K562 (cell line): ENCODE results near the gene IPO11. TPM values are rescaled to one million over a fixed set of nuclear protein-coding genes. Genes with fewer than 3 reads are reported as not detected.

Experiments used
- ATF2 ChIP-seq: sonication (generic); formaldehyde crosslinking; IDR thresholded peaks from 2 replicates; pipeline ENCODE4 v1.8.1; 2022; ENCODE audit warnings: missing genetic modification reagents
- CTCF ChIP-seq, 3 experiments: IDR thresholded peaks in 2 of 3; conservative IDR thresholded peaks in 1 of 3; 2 replicates each; pipeline ENCODE4 v1.5.1; 2011 to 2012; ENCODE audit warnings: low read length in 3 of 3, mild to moderate bottlenecking in 3 of 3, control low read depth in 2 of 3, improper control_type of control experiment in 1 of 3, inconsistent platforms in 1 of 3, low read depth in 1 of 3, mixed read lengths in 1 of 3, moderate library complexity in 1 of 3; ENCODE audit not compliant: insufficient read depth in 2 of 3
- ELF4 ChIP-seq: fragments of 450-650 bp; formaldehyde crosslinking; IDR thresholded peaks from 2 replicates; pipeline ENCODE4 v1.4.0; 2022; ENCODE audit warnings: missing genetic modification characterization
- ERF ChIP-seq: fragments of 450-650 bp; formaldehyde crosslinking; IDR thresholded peaks from 2 replicates; pipeline ENCODE4 v1.4.0; 2020; ENCODE audit warnings: mild to moderate bottlenecking, mixed read lengths
- ETV5 ChIP-seq: sonication (generic); formaldehyde crosslinking; IDR thresholded peaks from 2 replicates; pipeline ENCODE4 v1.4.0; 2020; ENCODE audit warnings: low read depth, mild to moderate bottlenecking, missing genetic modification reagents
- FOXA3 ChIP-seq, 2 experiments: fragments of 450-650 bp in 1 of 2; sonication (generic) in 1 of 2; formaldehyde crosslinking; IDR thresholded peaks in 1 of 2; conservative IDR thresholded peaks in 1 of 2; 2 replicates each; pipeline versions ENCODE4 v1.4.0 to v1.8.0; 2020 to 2022; ENCODE audit warnings: mild to moderate bottlenecking in 2 of 2, missing genetic modification reagents in 1 of 2
- HCFC1 ChIP-seq: IDR thresholded peaks from 2 replicates; pipeline ENCODE4 v1.6.1; 2012; ENCODE audit warnings: low read depth, low read length, improper control_type of control experiment
- HMG20A ChIP-seq: fragments of 450-650 bp; formaldehyde crosslinking; conservative IDR thresholded peaks from 2 replicates; pipeline ENCODE4 v1.4.0; 2020; ENCODE audit warnings: mild to moderate bottlenecking, mixed read lengths
- MXI1 ChIP-seq: IDR thresholded peaks from 2 replicates; pipeline ENCODE4 v1.6.1; 2011; ENCODE audit warnings: low read depth, mild to moderate bottlenecking, improper control_type of control experiment, low read length
- NBN ChIP-seq: fragments of 450-650 bp; IDR thresholded peaks from 2 replicates; pipeline ENCODE4 v1.6.1; 2016; ENCODE audit warnings: low read depth, mild to moderate bottlenecking
- NRF1 ChIP-seq, 2 experiments: fragments of 450-650 bp; IDR thresholded peaks in 1 of 2; conservative IDR thresholded peaks in 1 of 2; 2 replicates each; pipeline ENCODE4 v1.6.1; 2014; ENCODE audit warnings: mild to moderate bottlenecking in 2 of 2
- RBM39 ChIP-seq: fragments of 200-400 bp; formaldehyde crosslinking; optimal IDR thresholded peaks from 2 replicates; pipeline ENCODE3; 2018; ENCODE audit warnings: low read depth, low read length
- RHOXF2B ChIP-seq: fragments of 250-450 bp; sonication (Bioruptor Pico); conservative IDR thresholded peaks from 2 replicates; pipeline ENCODE4 v1.5.1; 2021
- SMARCA5 ChIP-seq: fragments of 450-650 bp; IDR thresholded peaks from 2 replicates; pipeline ENCODE4 v1.6.1; 2016
- SPI1 ChIP-seq: IDR thresholded peaks from 2 replicates; pipeline ENCODE4 v1.6.1; 2011; ENCODE audit warnings: low read depth, low read length, control low read depth, borderline replicate concordance
- TEAD2 ChIP-seq: fragments of 450-650 bp; IDR thresholded peaks from 2 replicates; pipeline ENCODE4 v1.6.1; 2016; ENCODE audit warnings: missing genetic modification characterization, control low read depth, missing compliant biosample characterization
- ZNF324 ChIP-seq: fragments of 250-450 bp; sonication (Bioruptor Pico); IDR thresholded peaks from 2 replicates; pipeline ENCODE4 v1.4.0; 2020; ENCODE audit warnings: mild to moderate bottlenecking
- ZNF354B ChIP-seq: fragments of 250-450 bp; sonication (Bioruptor Pico); IDR thresholded peaks from 2 replicates; pipeline ENCODE4 v1.4.0; 2020
- ZNF384 ChIP-seq: IDR thresholded peaks from 2 replicates; pipeline ENCODE4 v1.6.1; 2012; ENCODE audit warnings: low read depth, low read length, improper control_type of control experiment
- ZNF592 ChIP-seq: fragments of 450-650 bp; IDR thresholded peaks from 2 replicates; pipeline ENCODE4 v1.6.1; 2017; ENCODE audit warnings: antibody characterized with exemption, mild to moderate bottlenecking
- polyA plus RNA-seq, 8 experiments: library from polyadenylated mRNA; depleted of rRNA in 4 of 8; stranded (reverse) in 5 of 8; unstranded in 3 of 8; fragments of >200 nt; fragmentation: Nextera tagmentation in 2 of 8; fragmentation: Illumina TruSeq in 1 of 8; extraction: Ambion mirVana in 2 of 8; extraction: Trizol in 1 of 8; gene quantifications; 2 replicates each; pipeline versions ENCODE4 v1.2.1 to v1.2.3, GENCODE V29; 2011 to 2014; ENCODE audit warnings: inconsistent platforms in 1 of 8, missing spikeins in 1 of 8
- total RNA-seq, 7 experiments: library from RNA; depleted of rRNA in 6 of 7; stranded (reverse); fragments of >200 nt in 6 of 7; fragmentation: Illumina TruSeq in 2 of 7; extraction: Trizol in 2 of 7; gene quantifications; 2 replicates each; pipeline versions ENCODE4 v1.2.1 to v1.2.3, GENCODE V29; 2011 to 2021; ENCODE audit warnings: low replicate concordance in 1 of 7

The IPO11 gene
- total and polyA plus RNA-seq, 9 of the 15 experiments (the other 6 are each of a cell fraction or from before 2014, with no cell fraction given), result 38.7 to 96.0 (median 70.9) TPM

- TF ChIP-seq CTCF (IDR thresholded peaks at IDR 0.05 in 2 of 3, conservative IDR thresholded peaks at IDR 0.05 in 1 of 3; ENCODE audit: insufficient read depth in 2 of 3, low read depth in 1 of 3, low read length in 3 of 3) (no peak), ATF2 (CRISPR knock-in tag) (no peak), SPI1 (no peak), NRF1 (conservative IDR thresholded peaks at IDR 0.05 in 1 of 2, IDR thresholded peaks at IDR 0.05 in 1 of 2) (no peak), NBN (0 out of 2 replicates have a peak, but pooled peaks have one; percentile 22), RHOXF2B (CRISPR knock-in tag) (no peak), ETV5 (CRISPR knock-in tag) (no peak), HMG20A (CRISPR knock-in tag) (no peak), HCFC1 (no peak), ZNF354B (CRISPR knock-in tag) (no peak), ELF4 (no peak), ERF (CRISPR knock-in tag) (no peak), ZNF592 (no peak), FOXA3 (CRISPR knock-in tag; conservative IDR thresholded peaks at IDR 0.05 in 1 of 2, IDR thresholded peaks at IDR 0.05 in 1 of 2) (no peak), TEAD2 (no peak), ZNF324 (CRISPR knock-in tag) (no peak), ZNF384 (no peak), SMARCA5 (no peak), MXI1 (no peak), RBM39 (no peak)
Observed at GRCh38 chr5:62421414-62421813, 8.9 kb downstream of the IPO11 start (continued).
